ENCODE results near the gene PITHD1. TPM values are rescaled to one million over a fixed set of nuclear protein-coding genes. Genes with fewer than 3 reads are reported as not detected.

The PITHD1 gene
- total RNA-seq, 4 donors from 2014 or later: 56.3 to 77.6 (median 60.8) TPM

DNA sequence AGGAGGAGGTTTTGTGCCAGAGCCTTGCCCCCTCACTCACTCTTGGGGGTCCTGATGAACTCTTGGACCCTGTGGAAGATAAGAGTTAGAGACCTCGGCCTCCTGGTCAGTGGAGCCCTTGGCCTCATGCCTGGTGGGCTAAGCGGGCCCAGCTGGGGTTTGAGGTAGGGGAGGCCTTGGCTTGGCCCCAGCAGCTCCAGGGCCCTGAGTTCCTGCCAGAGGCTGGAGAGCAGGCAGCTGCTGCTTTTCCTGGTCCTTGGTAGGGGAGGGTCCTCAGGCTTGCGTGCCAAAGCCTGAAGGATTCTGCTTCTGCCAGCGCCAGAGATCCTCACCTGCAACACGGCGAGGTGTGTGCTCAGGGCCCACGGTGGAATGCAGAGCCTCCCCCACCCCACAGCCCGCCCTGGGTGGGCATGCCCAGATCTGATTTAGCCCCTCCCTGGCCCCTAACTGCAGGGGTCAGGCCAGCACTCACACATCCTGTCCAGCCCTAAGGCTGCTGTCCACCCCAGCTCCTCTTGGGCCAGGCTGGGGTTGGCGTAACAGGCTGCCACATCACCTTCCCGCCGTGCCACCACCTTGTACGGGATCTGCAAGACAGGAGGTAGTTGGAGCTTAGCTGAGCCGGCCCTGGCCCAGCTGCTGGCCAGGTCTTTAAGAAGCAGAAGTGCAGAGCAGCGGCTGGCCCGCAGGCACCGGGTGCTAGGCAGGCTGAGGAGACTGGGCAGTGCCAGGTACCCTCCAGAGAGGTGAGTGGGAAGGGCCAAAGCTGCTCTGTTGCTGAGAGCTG is 17.7 kb downstream of the PITHD1 start:
- no peak overlapping the region for H3K4me3 ChIP-seq
- peaks cover 0 to 46% (median 31%) of the 10 kb centered on the region in 3 donors for H3K4me1 ChIP-seq
- WGBS, 2 donors (ENCODE audit: low coverage in 1 of 2): 20% methylated on average over 1 of the region's 16 CpGs; no CpG with 5 or more reads in 1 of the 2 donors
- TF ChIP-seq POLR2A (IDR thresholded peaks at IDR 0.05): no peak
- no peak for TF ChIP-seq EP300 (IDR thresholded peaks at IDR 0.05)
- TF ChIP-seq POLR2AphosphoS5 (IDR thresholded peaks at IDR 0.05): no peak
- TF ChIP-seq CTCF (IDR thresholded peaks at IDR 0.05): no peak
- H3K36me3 ChIP-seq: peaks cover 0 to 51% of the 10 kb centered on the region in 2 donors
- no peaks in the 10 kb centered on the region for H3K9me3 ChIP-seq
- ATAC-seq: no peak
- H3K27ac ChIP-seq: no peak overlapping the region
- no peaks in the 10 kb centered on the region for H3K27me3 ChIP-seq

GRCh38 chr1:23796466-23797271 is 18.5 kb downstream of the PITHD1 start:
- H3K9me3 ChIP-seq: no peaks in the 10 kb centered on the region
- H3K36me3 ChIP-seq: peaks cover 0 to 51% of the 10 kb centered on the region in 2 donors
- H3K4me3 ChIP-seq: no peak overlapping the region
- no peak overlapping the region for H3K27ac ChIP-seq
- ATAC-seq: no peak
- no peaks in the 10 kb centered on the region for H3K27me3 ChIP-seq
- no peak for TF ChIP-seq POLR2A (IDR thresholded peaks at IDR 0.05)
- no peak for TF ChIP-seq POLR2AphosphoS5 (IDR thresholded peaks at IDR 0.05)
- no peak for TF ChIP-seq EP300 (IDR thresholded peaks at IDR 0.05)
- no peak for TF ChIP-seq CTCF (IDR thresholded peaks at IDR 0.05)
- whole genome bisulfite sequencing, 2 donors (ENCODE audit: low coverage in 1 of 2): 54 to 56% methylated on average over 3 to 5 of the region's 17 CpGs
- H3K4me1 ChIP-seq: peaks cover 0 to 49% (median 35%) of the 10 kb centered on the region in 3 donors

GRCh38 chr1:23797478-23798448 is 19.5 kb downstream of the PITHD1 start:
- no peaks in the 10 kb centered on the region for H3K9me3 ChIP-seq
- H3K27me3 ChIP-seq: no peaks in the 10 kb centered on the region
- ATAC-seq: no peak
- H3K27ac ChIP-seq: no peak overlapping the region
- peaks cover 0 to 42% (median 24%) of the 10 kb centered on the region in 3 donors for H3K4me1 ChIP-seq
- 76 to 89% methylated on average over 8 to 9 of the region's 20 CpGs for WGBS, 2 donors (ENCODE audit: low coverage in 1 of 2)
- TF ChIP-seq EP300 (IDR thresholded peaks at IDR 0.05) (no peak), POLR2A (IDR thresholded peaks at IDR 0.05) (no peak), POLR2AphosphoS5 (IDR thresholded peaks at IDR 0.05) (no peak), CTCF (IDR thresholded peaks at IDR 0.05) (no peak)
- H3K36me3 ChIP-seq: peaks cover 0 to 53% of the 10 kb centered on the region in 2 donors
- H3K4me3 ChIP-seq: no peak overlapping the region

- Histone ChIP-seq H3K27ac (peak overlapping the region in 3 of 4 donors; percentile 87 to 94 (median 93)), H3K4me1 (peaks cover 0 to 32% (median 15%) of the 10 kb centered on the region in 3 donors), H3K27me3 (no peaks in the 10 kb centered on the region), H3K9me3 (no peaks in the 10 kb centered on the region), H3K36me3 (peaks cover 0 to 53% of the 10 kb centered on the region in 2 donors), H3K4me3 (no peak overlapping the region)
- WGBS, 2 donors (ENCODE audit: low coverage in 1 of 2): no CpG with 5 or more reads among the region's 12 CpGs
- no peak for TF ChIP-seq POLR2A (IDR thresholded peaks at IDR 0.05)
- TF ChIP-seq EP300 (IDR thresholded peaks at IDR 0.05): no peak
- TF ChIP-seq POLR2AphosphoS5 (IDR thresholded peaks at IDR 0.05): no peak
- no peak for TF ChIP-seq CTCF (IDR thresholded peaks at IDR 0.05)
- no peak for ATAC-seq
Measured at GRCh38 chr1:23798662-23799142, 20.5 kb downstream of the PITHD1 start.
